Right lobe of liver (tissue), 4 donors: ENCODE data around the gene NTM.

Experiments used
- CTCF ChIP-seq, 4 donors: fragments of 200-600 bp in 3 of 4; fragments of 450-650 bp in 1 of 4; IDR thresholded peaks; one replicate each; pipeline versions ENCODE4 v1.5.1 to v1.8.0; 2016 to 2022; ENCODE audit warnings: antibody characterized with exemption in 4 of 4, mild to moderate bottlenecking in 2 of 4
- POLR2A ChIP-seq: fragments of 450-650 bp; IDR thresholded peaks from one replicate; pipeline ENCODE4 v1.6.1; 2017; ENCODE audit warnings: antibody characterized with exemption, mild to moderate bottlenecking
- donor health status: DM: no; HTN: no; CAD: no.
- donor health status: DM: no; HTN: no; CAD: no.
- donor health status: DM: no; HTN: yes; CAD: no.

- TF ChIP-seq CTCF (IDR thresholded peaks at IDR 0.05) (no peak), POLR2A (no peak)
These were observed 19.2 kb downstream of the NTM start for GRCh38 chr11:131389582-131389981.
